Smooth muscle cell of the coronary artery (primary cell): ENCODE results near the gene ZNF771. TPM values are rescaled to one million over a fixed set of nuclear protein-coding genes. Genes with fewer than 3 reads are reported as not detected.

Experiments used
- total RNA-seq: library from RNA; depleted of rRNA; stranded (reverse); fragments of >200 nt; gene quantifications from 2 replicates; pipeline ENCODE4 v1.2.3, GENCODE V29; 2014; ENCODE audit warnings: low replicate concordance

Gene ZNF771
- 8.3 and 9.2 TPM in 2 replicates for total RNA-seq

GRCh38 chr16:30407102-30407803, at the start of gene ZNF771:
Gene ZNF771, plus strand, starts transcription at chr16:30407606. Its CDS starts 448 bp downstream, at chr16:30408054.

GRCh38 chr16:30370456-30371247, 36.8 kb upstream of the ZNF771 start, which contains the start of gene TBC1D10B:
Gene TBC1D10B, minus strand, starts transcription at chr16:30370494. Its CDS starts 311 bp downstream, at chr16:30370183.

DNA sequence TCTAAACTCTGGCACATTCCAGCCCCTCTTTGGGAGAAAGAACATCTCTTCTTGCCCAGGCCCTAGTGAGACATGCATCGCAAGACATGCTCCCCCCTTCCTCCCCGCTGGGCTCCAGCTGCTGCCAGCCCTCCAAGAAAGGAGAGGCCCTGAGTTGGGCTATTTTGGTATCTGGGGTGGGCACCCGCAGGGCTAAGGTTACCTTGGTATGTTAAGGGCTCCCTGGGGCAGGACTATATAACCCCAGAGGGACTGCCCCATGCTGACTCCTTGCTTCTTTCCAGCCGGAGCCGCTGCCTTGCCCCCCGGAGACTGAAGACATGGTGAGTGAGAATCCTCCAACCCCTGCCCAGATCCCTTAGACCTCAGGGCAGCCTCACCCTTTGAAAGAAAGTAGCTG, 32.9 kb upstream of the ZNF771 start, which contains the start of gene MYL11:
TSS of gene MYL11 (plus strand) at position 265 of the 400 bp plus-strand sequence. CDS start at position 321, 56 bp downstream.

GRCh38 chr16:30382111-30382881, 25.1 kb upstream of the ZNF771 start, which contains the start of gene SEPTIN1:
Gene SEPTIN1, minus strand, starts transcription at chr16:30382561. Its CDS starts 19 bp downstream, at chr16:30382542.

DNA sequence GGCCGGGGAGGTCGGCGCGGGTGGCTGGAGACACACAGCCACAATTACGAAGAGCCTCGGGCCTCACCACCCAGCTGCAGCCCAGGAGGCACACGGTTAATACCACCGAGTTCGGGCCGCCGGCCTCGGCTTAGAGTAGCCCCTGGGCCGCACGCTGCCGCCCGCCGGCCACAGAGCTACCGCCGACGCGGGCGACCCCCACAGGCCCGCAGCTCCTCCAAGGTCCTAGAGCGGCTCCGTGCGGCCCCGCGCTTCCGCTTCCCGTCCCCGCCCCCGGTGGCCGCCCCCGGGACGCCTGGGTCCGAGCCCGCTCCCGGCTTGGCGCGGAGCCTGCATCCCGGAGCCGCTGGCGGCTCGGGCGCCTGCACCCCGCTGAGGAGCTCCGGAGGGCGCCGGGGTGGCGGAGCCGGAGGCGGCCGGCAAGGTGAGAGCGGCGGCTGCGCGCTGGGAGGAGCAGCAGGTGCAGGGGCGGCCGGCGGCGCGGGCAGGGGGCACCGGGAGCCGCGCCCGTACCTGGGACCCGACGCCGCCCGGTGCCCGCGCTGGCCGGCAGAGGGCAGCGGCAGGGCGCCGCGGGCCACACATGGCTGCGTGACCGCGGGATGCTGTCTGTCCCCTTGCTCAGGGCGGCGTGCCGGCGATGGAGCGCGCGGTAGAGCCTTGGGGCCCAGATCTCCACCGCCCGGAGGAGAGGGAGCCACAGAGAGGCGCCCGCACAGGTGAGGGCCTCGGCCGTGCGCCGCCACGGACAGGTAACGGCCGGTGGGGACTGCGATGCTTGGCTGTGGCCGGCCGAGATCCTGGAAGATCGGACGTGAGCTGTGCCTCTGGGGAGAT, 12.0 kb upstream of the ZNF771 start, which contains the start of gene ZNF48:
TSS of gene ZNF48 (plus strand) at position 266 of the 837 bp plus-strand sequence. CDS start at position 641, 375 bp downstream.

DNA sequence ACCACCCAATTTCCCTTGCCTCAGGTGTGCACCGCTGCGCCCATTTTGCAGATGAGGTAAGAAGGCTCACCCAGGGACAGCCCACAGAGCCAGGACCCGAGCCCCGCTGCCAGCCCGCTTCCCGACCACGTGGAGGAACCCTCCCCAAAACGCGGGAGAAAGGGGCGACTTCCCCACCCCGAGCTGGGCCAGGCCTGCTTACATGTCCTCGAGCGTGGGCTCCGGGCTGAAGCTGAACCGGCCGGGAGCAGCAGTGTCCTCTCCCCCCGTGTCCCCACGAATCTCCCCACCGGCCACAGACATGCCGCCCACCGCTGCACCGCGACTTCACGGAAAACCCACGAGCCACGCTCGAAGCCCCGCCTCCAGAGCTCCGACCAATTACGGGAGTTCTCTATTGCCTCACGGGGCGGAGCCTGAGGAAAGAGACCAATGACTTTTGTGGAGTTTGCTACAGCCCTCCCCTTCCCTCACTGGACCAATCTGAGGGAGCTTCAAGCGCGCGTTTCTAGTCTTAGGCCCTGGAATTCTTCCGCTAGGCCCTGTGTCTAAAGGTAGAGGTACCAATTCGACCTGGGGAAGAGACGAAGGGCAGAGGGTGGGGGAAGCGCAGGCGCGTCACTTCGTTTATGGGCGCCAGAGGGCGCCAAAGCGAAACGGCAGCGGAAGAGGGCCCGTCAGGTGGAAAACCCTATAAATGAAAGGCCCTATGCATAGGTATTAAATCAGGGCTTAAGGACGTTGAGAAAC, 22.4 kb downstream of the ZNF771 start, which contains the start of gene DCTPP1:
TSS of gene DCTPP1 (minus strand) at position 353 of the 750 bp plus-strand sequence. CDS start at position 303, 50 bp downstream.

GRCh38 chr16:30445408-30446202, 38.2 kb downstream of the ZNF771 start, which contains the start of gene SEPHS2:
Gene SEPHS2, minus strand, starts transcription at chr16:30445874. Its CDS starts 147 bp downstream, at chr16:30445727.

Other genes starting within 250 kb of the ZNF771 start
- 0.47 and 1.9 TPM in 2 replicates for gene CORO1A, start 224.0 kb upstream of the ZNF771 start, total RNA-seq
- 23.3 and 43.5 TPM in 2 replicates for gene BOLA2B, start 213.9 kb upstream of the ZNF771 start, total RNA-seq
- gene SLX1A, start 213.7 kb upstream of the ZNF771 start, total RNA-seq, result 6.2 and 39.7 TPM in 2 replicates
- 1.2 and 1.4 TPM in 2 replicates for gene SULT1A3, start 208.4 kb upstream of the ZNF771 start, total RNA-seq
- 0.68 and 1.5 TPM in 2 replicates for gene NPIPB13, start 159.1 kb upstream of the ZNF771 start, total RNA-seq
- 25.4 and 31.0 TPM in 2 replicates for gene CD2BP2, start 52.3 kb upstream of the ZNF771 start, total RNA-seq
- gene TBC1D10B, start 37.1 kb upstream of the ZNF771 start, total RNA-seq, result 16.8 and 18.7 TPM in 2 replicates
- not detected in 2 replicates for gene MYL11, start 32.8 kb upstream of the ZNF771 start, total RNA-seq
- 0.12 and 0.15 TPM in 2 replicates for gene SEPTIN1, start 25.0 kb upstream of the ZNF771 start, total RNA-seq
- gene ZNF48, start 12.2 kb upstream of the ZNF771 start, total RNA-seq, result 2.2 and 8.8 TPM in 2 replicates
- 4.8 and 15.9 TPM in 2 replicates for gene DCTPP1, start 22.4 kb downstream of the ZNF771 start, total RNA-seq
- 12.4 and 19.2 TPM in 2 replicates for gene SEPHS2, start 38.3 kb downstream of the ZNF771 start, total RNA-seq
- gene ITGAL, start 65.1 kb downstream of the ZNF771 start, total RNA-seq, result under 0.01 TPM in 1 of 2 replicates, not detected in the other
- 10.3 and 12.0 TPM in 2 replicates for gene ZNF768, start 119.0 kb downstream of the ZNF771 start, total RNA-seq
- gene ZNF747, start 127.3 kb downstream of the ZNF771 start, total RNA-seq, result 2.2 and 6.6 TPM in 2 replicates
- 0.70 and 3.5 TPM in 2 replicates for gene ZNF764, start 150.8 kb downstream of the ZNF771 start, total RNA-seq
- 3.2 and 9.0 TPM in 2 replicates for gene ZNF688, start 164.1 kb downstream of the ZNF771 start, total RNA-seq
- 6.3 and 6.8 TPM in 2 replicates for gene ZNF785, start 178.1 kb downstream of the ZNF771 start, total RNA-seq
- gene ZNF689, start 202.8 kb downstream of the ZNF771 start, total RNA-seq, result 1.9 and 3.3 TPM in 2 replicates
- 3.1 and 4.9 TPM in 2 replicates for gene PRR14, start 243.4 kb downstream of the ZNF771 start, total RNA-seq